Activated CD4-positive, CD25-positive, alpha-beta regulatory T cell (primary cell): ENCODE data around the gene RNU5B-1.

ENCODE experiments used
- DNase-seq, 4 experiments: peaks; one replicate each; lab custom pipeline; 2025; lab: John Stamatoyannopoulos, UW

The RNU5B-1 gene

DNA sequence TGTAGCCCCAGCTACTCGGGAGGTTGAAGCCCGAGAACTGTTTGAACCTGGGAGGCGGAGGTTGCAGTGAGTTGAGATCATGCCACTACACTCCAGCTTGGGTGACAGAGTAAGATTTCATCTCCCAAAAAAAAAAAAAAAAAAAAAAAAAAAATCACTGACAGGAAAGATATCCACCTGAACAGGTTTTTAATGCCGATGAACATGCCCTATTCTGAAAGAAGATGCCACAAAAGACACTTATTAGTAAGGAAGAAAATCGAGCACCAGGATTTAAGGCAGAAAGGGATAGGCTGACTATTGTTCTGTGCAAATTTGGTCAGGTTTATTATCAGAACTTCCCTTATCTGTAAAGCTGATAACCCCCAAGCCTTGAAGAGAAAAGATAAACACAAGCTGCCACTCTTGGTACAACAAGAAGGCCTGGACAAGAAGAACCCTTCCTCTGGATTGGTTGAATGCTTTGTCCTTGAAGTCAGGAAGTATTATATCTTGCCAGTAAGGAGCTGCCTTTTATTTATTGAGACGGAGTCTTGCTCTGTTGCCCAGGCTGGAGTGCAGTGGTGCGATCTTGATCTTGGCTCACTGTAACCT, 15.1 kb upstream of the RNU5B-1 start:
- DNase-seq: no peak

GRCh38 chr15:65290228-65290627, 14.2 kb upstream of the RNU5B-1 start:
- no peak for DNase-seq

DNA sequence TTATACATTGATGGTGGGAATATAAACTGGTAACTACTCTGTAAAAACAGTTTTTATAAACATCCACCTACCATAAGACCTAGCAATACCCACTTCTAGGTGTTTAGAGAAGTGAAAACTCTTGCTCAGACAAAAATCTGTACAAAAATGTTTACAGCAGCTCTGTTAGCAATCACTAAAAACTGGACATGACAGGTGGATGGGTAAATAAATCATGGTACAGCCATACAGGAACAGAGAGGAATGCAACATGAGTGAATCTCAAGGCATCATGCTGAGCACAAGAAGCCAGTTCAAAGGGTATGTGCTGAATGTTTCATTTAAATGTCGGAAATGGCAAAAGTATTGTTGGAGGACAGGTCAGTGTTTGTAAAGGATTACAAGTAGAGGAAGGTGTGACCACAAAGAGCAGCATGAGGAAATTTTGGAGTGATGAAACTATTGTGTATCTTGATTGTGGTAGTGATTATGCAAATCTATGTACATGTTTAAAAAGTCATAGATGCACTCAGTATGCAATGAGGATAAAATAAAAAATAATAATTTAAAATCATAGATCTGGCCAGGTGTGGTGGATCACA, 11.4 kb upstream of the RNU5B-1 start:
- no peak for DNase-seq

DNA sequence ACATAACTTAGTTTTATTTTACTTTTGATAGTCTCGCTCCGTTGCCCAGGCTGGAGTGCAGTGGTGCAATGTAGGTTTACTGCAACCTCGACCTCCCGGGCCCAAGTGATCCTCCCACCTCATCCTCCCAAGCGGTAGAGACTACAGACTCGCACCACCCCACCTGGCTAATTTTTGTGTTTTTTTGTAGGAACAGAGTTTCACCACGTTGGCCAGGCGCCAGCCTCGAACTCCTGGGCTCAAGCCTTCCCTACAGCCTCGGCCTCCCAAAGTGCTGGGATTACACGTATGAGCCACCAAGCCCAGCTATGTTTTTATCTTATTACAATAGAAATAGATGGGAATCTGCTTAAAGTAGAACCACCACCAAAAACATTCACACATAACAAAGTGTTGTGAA, 5.7 kb upstream of the RNU5B-1 start:
- no peak for DNase-seq

- no peak for DNase-seq
Measured at GRCh38 chr15:65300924-65301441, 3.5 kb upstream of the RNU5B-1 start.

DNA sequence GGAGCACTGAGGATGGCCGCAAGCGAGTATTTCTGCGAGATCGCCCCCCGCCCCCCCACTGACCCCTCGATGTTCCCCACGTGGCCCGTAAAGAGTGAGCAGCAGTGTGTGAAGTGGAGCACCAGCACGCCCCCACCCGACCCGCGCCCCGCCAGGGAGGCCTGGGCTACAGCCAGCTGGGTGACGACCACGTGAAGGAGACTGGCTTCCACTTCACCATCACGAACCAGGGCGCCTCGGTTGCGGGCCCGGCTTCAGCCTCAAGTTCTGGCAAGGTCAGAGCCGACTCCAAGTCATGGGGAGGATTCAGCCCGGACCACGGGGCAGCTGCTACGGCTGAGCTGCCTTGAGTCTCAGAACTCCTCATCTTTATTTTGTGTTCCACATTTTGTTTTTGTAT, 2.4 kb upstream of the RNU5B-1 start:
- no peak for DNase-seq

GRCh38 chr15:65303687-65304380, 643 bp upstream of the RNU5B-1 start:
- DNase-seq: no peak

DNA sequence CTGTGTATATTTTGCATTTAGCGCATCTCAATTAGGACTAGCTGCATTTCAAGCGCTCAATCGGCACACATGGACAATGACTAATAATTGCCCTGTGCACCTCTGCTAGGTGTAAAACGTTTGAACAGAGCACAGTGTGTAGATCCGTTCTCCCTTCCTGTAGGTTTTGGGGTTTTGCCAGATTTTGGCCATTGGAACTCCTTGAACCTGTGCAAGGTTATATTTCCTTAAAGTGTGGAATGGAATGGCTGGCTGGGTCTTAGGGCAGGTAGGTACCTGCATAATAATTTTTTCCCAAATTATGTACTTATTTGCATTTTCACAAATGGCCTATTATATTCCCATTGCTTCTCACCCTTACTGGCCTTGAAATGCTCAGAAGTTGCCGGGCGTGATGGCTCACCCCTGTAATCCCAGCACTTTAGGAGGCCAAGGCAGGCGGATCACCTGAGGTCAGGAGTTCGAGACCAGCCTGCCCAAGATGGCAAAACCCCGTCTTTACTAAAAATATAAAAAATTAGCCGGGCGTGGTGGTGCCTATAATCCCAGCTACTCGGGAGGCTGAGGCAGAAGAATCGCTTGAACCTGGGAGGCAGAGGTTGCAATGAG, 777 bp downstream of the RNU5B-1 start:
- DNase-seq: no peak

DNA sequence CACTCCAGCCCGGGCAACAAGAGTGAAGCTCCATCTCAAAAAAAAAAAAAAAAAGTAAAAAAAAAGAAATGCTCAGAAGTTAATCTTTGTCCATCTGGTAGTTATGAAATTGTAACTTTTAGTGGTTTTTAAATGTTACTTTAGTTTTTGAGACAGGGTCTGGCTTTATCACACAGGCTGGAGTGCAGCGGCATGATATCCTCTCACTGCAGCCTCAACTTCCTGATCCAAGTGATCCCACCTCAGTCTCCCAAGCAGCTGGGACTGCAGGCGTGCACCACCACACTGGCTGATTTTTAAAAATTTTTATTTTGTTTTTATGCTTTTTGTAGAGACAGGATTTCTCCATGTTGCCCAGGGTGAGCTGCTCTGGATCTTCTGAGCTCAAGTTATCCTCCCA, 1.3 kb downstream of the RNU5B-1 start:
- no peak for DNase-seq

DNA sequence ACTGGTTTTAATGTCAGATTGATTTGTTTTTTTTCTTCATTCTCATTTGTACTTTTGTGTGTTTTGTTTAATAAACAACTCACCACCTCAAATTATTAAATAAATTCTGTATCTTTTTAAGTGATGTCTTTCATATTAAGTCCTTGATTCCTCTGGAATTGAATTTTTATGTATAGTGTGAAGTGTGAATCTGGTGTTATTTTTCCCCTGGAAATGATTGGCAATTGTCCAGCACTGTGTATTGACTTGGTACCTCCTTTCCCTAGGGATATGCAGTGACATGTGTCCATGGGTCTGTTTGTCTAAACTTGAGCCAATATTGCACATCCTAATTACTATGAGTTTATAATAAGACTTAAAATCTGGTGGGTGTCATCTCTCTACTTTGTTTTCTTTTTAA, 2.1 kb downstream of the RNU5B-1 start:
- no peak for DNase-seq

- DNase-seq: no peak
Measured at GRCh38 chr15:65307978-65308377, 3.5 kb downstream of the RNU5B-1 start.

DNA sequence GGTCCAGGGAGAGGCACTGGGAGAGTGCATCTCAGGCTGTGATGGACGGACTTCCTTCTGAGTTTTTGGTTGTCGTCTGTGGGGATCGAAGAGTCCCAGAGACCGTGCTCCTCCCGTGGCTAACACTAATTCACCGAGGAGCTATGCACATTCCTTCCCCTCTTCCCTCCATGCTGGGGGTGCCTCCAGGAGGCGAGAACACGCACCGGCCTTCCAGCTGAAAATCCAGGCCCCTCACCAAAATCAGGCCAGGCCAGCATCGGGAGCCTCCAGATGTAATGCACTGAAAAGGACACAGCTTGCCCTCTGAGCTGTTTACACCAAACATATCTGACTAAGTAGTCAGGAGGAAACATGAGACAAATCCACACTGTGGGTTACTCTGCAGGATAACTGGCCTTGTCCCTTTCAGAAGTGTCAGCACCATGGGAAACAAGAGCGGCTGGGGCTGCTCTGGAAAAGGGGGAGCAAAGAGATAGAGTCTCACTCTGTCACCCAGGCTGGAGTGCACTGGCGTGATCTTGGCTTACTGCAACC, 5.5 kb downstream of the RNU5B-1 start:
- no peak for DNase-seq

DNA sequence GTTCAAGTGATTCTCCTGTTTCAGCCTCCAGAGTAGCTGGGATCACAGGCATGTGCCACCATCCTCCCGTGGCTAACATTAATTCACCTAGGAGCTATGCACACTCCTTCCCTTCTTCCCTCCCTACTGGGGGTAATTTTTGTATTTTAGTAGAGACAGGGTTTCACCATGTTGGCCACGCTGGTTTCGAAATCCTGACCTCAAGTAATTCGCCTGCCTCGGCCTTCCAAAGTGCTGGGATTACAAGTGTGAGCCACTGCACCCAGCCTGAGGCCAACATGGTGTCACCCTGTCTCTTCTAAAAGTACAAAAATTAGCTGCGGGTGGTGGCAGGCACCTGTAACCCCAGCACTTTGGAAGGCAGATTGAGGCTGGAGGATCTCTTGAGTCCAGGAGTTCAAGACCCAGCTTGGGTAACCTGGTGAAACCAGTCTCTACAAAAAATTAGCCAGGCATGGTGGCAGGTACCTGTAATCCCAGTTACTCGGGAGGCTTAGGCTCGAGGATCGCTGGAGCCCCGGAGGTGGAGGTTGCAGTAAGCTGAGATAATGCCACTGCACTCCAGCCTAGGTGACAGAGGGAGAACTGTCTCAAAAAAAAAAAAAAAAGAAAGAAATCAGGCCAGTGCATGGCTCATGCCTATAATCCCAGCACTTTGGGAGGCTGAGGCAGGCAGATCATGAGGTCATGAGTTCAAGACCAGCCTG, 6.1 kb downstream of the RNU5B-1 start:
- no peak for DNase-seq

DNA sequence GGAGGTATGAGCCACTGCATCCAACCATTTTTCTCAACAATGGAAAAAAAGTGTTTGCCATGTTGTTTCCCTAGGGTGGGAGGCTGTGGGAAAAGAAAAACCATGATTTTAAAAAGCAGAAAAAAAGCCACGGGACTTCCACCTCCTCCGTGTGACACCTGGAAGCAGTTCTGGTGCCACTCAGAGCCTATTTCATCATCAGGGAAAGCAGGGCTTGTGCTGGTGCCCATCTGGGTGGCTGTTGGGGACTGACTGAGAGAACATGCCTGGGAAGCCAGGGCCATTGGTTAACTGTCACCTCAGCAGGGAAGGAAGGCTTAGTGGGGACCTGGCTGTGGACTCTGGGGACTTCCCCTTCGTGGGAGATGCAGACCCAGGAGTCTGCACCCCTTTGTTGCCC, 7.3 kb downstream of the RNU5B-1 start:
- no peak for DNase-seq

DNA sequence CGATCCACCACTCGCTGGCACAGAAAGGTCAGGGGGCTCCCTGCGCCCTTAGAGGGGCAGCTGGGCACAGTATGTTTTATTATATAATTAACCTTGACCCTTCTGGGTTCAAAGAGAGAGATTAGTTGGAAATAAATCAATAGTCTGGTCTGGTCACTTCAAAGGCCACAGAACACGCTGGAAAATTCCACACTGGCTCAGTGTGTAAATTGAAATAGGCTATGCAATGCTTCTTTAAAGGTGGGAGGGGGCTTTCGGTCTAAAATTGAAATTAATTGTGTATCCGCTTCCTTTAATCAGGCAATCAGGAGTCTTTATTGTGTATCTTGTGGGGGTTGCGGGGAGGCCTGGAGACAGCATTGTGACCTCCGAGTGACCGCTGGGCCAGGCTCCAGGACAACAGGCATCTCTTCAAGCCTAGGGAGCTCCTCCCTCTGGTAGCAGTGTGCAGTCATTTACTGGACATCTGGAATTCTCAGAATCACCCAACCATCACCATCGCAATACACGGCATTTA, 8.0 kb downstream of the RNU5B-1 start:
- DNase-seq: no peak

DNA sequence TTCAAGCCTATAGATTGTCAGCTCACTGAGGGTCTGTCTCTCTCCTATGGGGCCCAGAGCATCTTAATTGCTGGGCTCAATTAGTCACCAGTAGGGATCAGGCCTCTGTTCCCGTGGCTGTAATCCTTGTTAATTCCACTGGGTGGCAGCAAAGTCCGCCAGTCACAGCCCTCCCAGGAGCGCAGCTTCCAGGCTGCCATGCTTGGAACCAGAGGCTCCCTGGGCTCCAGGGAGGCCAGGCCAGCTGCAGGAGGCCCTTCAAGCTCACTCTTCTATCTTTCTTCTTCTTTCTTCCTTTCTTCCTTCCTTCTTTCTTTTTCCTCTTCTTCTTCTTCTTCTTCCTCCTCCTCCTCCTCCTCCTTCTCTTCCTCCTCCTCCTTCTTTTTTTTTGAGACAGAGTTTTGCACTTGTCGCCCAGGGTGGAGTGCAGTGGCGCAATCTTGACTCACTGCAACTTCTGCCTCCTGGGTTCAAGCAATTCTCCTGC, 14.4 kb downstream of the RNU5B-1 start:
- peak; percentile 39 to 57 (median 48) for DNase-seq

DNA sequence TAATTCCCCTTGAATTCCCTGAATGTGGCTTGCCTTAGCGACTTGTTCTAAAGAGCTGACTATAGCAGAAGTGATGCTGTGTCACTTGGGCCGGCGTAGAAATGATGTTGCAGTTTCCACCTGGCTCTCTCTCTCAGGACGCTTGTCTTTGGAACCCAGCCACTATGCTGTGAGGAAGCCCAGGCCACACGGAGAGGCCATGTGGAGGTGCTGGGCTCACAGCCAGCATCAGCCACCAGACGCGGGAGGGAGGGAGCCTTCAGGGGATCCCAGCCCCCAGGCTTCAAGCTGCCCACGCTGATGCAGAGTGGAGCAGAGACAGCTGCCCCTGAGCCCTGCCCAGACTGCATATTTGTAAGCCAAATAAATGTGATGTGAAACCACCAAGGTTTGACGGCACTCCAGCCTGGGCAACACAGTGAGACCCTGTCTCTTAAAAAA, 18.6 kb downstream of the RNU5B-1 start:
- DNase-seq: no peak

DNA sequence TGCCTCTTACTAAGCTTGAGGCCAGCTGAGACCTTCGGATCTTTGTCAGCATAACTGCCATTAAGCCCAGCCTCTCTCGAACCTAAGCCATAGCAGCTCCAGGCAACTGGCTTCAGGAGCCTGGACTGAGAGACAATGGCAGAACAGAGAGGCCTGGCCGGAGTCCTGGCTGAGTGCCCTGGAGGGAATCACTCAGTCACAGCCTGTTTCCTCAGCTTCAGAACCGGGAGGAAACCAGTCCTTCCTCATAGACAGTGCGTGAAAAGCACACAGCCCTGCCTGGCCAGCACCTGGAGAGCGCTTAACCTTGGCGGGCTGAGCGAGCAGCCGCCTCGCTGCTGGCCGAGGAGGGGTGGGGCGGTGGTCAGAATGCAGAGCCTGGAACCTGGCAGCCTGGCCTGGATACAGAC, 21.6 kb downstream of the RNU5B-1 start:
- DNase-seq: no peak

DNA sequence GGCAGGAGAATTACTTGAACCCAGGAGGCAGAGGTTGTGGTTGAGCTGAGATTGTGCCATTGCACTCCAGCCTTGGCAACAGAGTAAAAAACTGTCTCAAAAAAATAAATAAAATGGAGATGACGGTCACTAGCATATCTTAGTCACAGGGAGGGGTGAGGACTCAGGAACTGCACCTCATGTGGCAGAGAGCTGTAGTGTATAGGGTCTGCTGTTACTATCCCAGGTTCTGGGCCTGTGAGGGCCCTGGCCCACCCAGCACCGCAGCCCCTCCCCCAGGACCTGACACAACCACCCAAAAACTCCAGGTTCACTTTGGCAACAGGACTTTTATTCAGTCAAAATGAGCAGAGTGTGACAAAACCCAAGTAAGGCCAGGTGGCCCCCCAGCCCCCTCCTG, 22.3 kb downstream of the RNU5B-1 start:
- no peak for DNase-seq

DNA sequence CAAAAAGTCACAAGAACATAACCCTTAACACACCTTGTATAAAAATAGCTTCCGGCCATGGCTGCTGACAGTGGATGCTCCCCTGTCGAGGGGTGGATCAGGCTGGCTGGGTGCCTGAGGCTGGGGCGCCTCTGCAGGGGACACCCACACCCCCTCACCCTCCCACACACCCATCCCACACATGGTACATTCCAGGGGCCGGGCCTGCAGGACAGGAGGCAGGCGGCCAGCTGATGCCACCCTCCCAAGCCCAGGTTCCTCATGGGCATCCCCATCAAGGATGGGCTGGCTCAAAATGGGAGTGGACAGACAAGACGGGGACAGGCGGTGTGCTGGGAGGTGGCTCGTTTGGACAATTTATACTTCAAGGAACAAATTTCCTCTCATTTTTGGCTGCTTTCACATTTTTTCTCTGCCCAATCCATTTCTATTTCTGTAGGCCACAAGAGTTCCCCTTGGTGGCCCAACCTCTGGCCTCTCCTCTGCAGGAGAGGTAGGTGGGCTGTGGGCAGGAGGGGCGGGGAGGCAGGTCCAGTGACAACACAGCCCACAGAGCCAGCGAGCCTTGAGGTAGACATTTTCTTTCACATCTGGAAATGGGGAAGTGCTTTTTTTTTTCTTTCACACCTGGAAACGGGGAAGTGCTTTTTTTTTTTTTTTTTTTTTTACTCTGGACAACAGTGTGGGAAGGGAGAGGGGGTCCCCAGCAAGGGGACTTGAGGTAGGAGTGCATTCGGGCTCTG, 23.3 kb downstream of the RNU5B-1 start:
- DNase-seq: no peak
